Neural progenitor cell (in vitro differentiated cells): ENCODE data around the gene PLEKHA5. TPM values are rescaled to one million over a fixed set of nuclear protein-coding genes. Genes with fewer than 3 reads are reported as not detected.

Experiments used
- DNase-seq: peaks from one replicate; pipeline ENCODE4 v3.0.0-alpha.2; 2016; ENCODE audit warnings: low spot score
- H2AFZ ChIP-seq: fragments of 200-600 bp; sonication (generic); replicated peaks from 2 replicates; pipeline ENCODE4 v1.6.1; 2016; ENCODE audit warnings: antibody characterized with exemption
- H3F3A ChIP-seq: fragments of 200-600 bp; sonication (generic); 2 replicates; pipeline ENCODE4 v1.6.1; 2016; ENCODE audit warnings: antibody characterized with exemption, low read depth
- H3K27ac ChIP-seq: fragments of 200-600 bp; sonication (generic); 2 replicates; pipeline ENCODE4 v1.5.1; 2016; ENCODE audit warnings: mild to moderate bottlenecking
- H3K27me3 ChIP-seq: fragments of 200-600 bp; sonication (generic); 2 replicates; pipeline ENCODE4 v1.6.1; 2016; ENCODE audit warnings: mild to moderate bottlenecking, moderate library complexity
- H3K36me3 ChIP-seq: fragments of 200-600 bp; sonication (generic); 2 replicates; pipeline ENCODE4 v1.5.1; 2016
- H3K4me1 ChIP-seq: fragments of 200-600 bp; sonication (generic); 2 replicates; pipeline ENCODE4 v1.6.1; 2016; ENCODE audit warnings: mixed run types
- H3K4me2 ChIP-seq: fragments of 200-600 bp; sonication (generic); 2 replicates; pipeline ENCODE4 v1.6.1; 2016
- H3K4me3 ChIP-seq: fragments of 200-600 bp; sonication (generic); 2 replicates; pipeline ENCODE4 v1.5.1; 2016
- H3K79me2 ChIP-seq: fragments of 200-600 bp; sonication (generic); 2 replicates; pipeline ENCODE4 v1.6.1; 2016; ENCODE audit warnings: low read depth
- H3K9ac ChIP-seq: fragments of 200-600 bp; sonication (generic); 2 replicates; pipeline ENCODE4 v1.6.1; 2016
- H3K9me3 ChIP-seq: fragments of 200-600 bp; sonication (generic); 2 replicates; pipeline ENCODE4 v1.5.1; 2016; ENCODE audit warnings: low read depth
- H4K20me1 ChIP-seq: fragments of 200-600 bp; sonication (generic); 2 replicates; pipeline ENCODE4 v1.6.1; 2016; ENCODE audit warnings: low read depth
- H3K27ac Mint-ChIP-seq: 3 replicates; pipeline ENCODE4 v1.8.0; 2021; ENCODE audit warnings: mixed read lengths
- H3K27me3 Mint-ChIP-seq: 2 replicates; pipeline ENCODE4 v1.8.0; 2022; ENCODE audit warnings: low read depth, mild to moderate bottlenecking, inconsistent platforms, moderate library complexity, mixed read lengths; ENCODE audit not compliant: insufficient read depth
- H3K36me3 Mint-ChIP-seq: 3 replicates; pipeline ENCODE4 v1.8.0; 2021; ENCODE audit warnings: mixed read lengths
- H3K4me1 Mint-ChIP-seq: 3 replicates; pipeline ENCODE4 v1.8.0; 2021; ENCODE audit warnings: mixed read lengths
- H3K4me3 Mint-ChIP-seq: 3 replicates; pipeline ENCODE4 v1.8.0; 2021; ENCODE audit warnings: mild to moderate bottlenecking, moderate library complexity, mixed read lengths
- H3K9me3 Mint-ChIP-seq: 3 replicates; pipeline ENCODE4 v1.8.0; 2020; ENCODE audit warnings: mixed read lengths
- EZH2 ChIP-seq: fragments of 200-600 bp; sonication (generic); IDR thresholded peaks from 2 replicates; pipeline ENCODE4 v1.6.1; 2017; ENCODE audit warnings: antibody characterized with exemption, mild to moderate bottlenecking, moderate library complexity
- EZH2phosphoT487 ChIP-seq: fragments of 200-600 bp; sonication (generic); IDR thresholded peaks from 2 replicates; pipeline ENCODE4 v1.6.1; 2017; ENCODE audit warnings: antibody characterized with exemption
- total RNA-seq: library from RNA; depleted of rRNA; stranded (reverse); fragments of >200 nt; gene quantifications from 2 replicates; pipeline ENCODE4 v1.2.3, GENCODE V29; 2015; ENCODE audit warnings: low replicate concordance
- TF ChIP-seq, protein P1 (sequence below): fragments of 200-600 bp; sonication (generic); IDR thresholded peaks from 2 replicates; pipeline ENCODE4 v1.5.1; 2017; ENCODE audit warnings: antibody characterized with exemption, mild to moderate bottlenecking

The PLEKHA5 gene
- total RNA-seq, 1 donor from 2014 or later, result 86.7 TPM

DNA sequence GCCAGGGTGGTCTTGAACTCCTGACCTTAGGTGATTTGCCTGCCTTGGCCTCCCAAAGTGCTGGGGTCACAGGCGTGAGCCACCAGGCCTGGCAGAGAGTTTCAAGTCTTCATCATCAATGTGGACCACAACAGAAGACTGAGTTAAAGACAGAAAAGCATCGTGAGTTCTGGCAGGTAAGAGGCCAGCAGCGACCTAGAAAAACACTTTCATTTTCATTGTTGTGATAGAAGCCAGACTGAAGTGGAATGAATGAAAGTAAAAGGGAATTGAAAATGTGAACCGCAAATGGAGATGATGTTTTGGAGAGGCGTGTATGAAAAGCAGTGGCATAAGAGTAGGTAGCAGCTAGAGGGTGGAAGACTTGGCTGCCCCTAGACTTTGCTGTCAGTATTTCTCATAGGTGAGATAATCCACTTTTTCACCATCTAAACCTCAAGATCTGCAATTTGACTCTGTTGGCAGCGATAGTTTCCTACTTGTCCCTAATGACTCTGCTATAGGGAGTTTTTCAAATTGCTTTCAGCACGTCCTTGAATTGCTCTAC, 47.1 kb upstream of the PLEKHA5 start:
- Histone ChIP-seq H3F3A (no peaks in the 10 kb centered on the region), H3K27ac (no peak overlapping the region), H3K4me2 (no peak overlapping the region), H3K9ac (no peak overlapping the region), H2AFZ (no peak overlapping the region), H4K20me1 (no peaks in the 10 kb centered on the region), H3K27me3 (no peaks in the 10 kb centered on the region), H3K4me1 (no peaks in the 10 kb centered on the region), H3K36me3 (no peaks in the 10 kb centered on the region), H3K4me3 (no peak overlapping the region), H3K9me3 (no peaks in the 10 kb centered on the region), H3K79me2 (no peaks in the 10 kb centered on the region)
- DNase-seq, result no peak
- H3K36me3 Mint-ChIP-seq, result no peaks in the 10 kb centered on the region
- no peaks in the 10 kb centered on the region for H3K4me1 Mint-ChIP-seq
- H3K4me3 Mint-ChIP-seq, result no peak overlapping the region
- H3K27me3 Mint-ChIP-seq, result peaks cover 2% of the 10 kb centered on the region
- H3K9me3 Mint-ChIP-seq, result peaks cover 6% of the 10 kb centered on the region
- H3K27ac Mint-ChIP-seq, result no peak overlapping the region
- TF ChIP-seq EZH2 (no peak), EZH2phosphoT487 (no peak)
- TF ChIP-seq, protein P1, sequence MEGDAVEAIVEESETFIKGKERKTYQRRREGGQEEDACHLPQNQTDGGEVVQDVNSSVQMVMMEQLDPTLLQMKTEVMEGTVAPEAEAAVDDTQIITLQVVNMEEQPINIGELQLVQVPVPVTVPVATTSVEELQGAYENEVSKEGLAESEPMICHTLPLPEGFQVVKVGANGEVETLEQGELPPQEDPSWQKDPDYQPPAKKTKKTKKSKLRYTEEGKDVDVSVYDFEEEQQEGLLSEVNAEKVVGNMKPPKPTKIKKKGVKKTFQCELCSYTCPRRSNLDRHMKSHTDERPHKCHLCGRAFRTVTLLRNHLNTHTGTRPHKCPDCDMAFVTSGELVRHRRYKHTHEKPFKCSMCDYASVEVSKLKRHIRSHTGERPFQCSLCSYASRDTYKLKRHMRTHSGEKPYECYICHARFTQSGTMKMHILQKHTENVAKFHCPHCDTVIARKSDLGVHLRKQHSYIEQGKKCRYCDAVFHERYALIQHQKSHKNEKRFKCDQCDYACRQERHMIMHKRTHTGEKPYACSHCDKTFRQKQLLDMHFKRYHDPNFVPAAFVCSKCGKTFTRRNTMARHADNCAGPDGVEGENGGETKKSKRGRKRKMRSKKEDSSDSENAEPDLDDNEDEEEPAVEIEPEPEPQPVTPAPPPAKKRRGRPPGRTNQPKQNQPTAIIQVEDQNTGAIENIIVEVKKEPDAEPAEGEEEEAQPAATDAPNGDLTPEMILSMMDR, result no peak

DNA sequence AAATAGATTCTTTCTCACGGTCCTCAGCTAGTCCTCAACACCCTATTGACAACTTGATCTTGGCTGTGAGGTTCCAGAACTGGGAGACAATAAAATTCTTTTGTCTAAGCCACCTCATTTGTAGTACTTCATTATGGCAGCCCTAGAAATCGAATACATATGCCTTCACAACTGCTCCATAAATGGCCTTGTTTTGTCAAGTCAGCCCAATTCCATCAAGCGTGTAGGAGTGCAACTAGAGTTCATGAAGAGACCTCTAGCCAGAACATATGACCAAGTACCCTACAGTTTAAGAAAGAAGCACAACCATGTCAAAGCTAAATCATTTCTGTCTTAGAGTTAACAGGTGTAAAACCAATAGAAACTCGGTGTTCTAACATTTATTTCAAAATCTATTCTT, 45.0 kb upstream of the PLEKHA5 start:
- no peak overlapping the region for H3K4me3 Mint-ChIP-seq
- H3K4me2 ChIP-seq, result no peak overlapping the region
- H3K36me3 Mint-ChIP-seq, result no peaks in the 10 kb centered on the region
- TF ChIP-seq, protein P1, result no peak
- TF ChIP-seq EZH2phosphoT487 (no peak), EZH2 (no peak)
- peaks cover 6% of the 10 kb centered on the region for H3K9me3 Mint-ChIP-seq
- no peak overlapping the region for H3K27ac ChIP-seq
- no peaks in the 10 kb centered on the region for H3K36me3 ChIP-seq
- peaks cover 2% of the 10 kb centered on the region for H3K27me3 Mint-ChIP-seq
- no peak overlapping the region for H2AFZ ChIP-seq
- H3K4me1 ChIP-seq, result no peaks in the 10 kb centered on the region
- no peaks in the 10 kb centered on the region for H3F3A ChIP-seq
- H3K4me3 ChIP-seq, result no peak overlapping the region
- no peaks in the 10 kb centered on the region for H3K4me1 Mint-ChIP-seq
- H3K27ac Mint-ChIP-seq, result no peak overlapping the region
- no peak overlapping the region for H3K9ac ChIP-seq
- H3K27me3 ChIP-seq, result no peaks in the 10 kb centered on the region
- no peak for DNase-seq
- H3K79me2 ChIP-seq, result no peaks in the 10 kb centered on the region
- no peaks in the 10 kb centered on the region for H3K9me3 ChIP-seq
- no peaks in the 10 kb centered on the region for H4K20me1 ChIP-seq

DNA sequence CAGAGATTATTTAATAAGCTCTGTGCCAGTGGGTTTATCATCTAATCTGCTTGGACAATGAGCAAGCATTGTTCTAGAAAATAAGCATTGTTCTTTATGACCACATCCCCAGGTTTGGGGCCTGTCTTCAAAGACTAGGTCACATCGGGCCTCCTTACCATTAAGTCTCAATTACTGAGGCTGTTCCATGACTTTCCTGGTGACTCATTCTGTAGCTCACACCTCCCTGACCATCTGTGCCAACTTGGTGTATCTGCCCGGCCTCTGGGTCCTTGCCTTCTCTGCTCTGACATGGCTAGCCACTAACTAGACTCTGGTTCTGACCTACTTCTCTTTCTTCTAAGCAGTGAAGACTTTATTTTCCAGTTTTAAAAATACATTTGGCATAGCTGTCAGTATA, 44.4 kb upstream of the PLEKHA5 start:
- no peak for DNase-seq
- Histone ChIP-seq H3F3A (no peaks in the 10 kb centered on the region), H3K4me3 (no peak overlapping the region), H3K79me2 (no peaks in the 10 kb centered on the region), H4K20me1 (no peaks in the 10 kb centered on the region), H3K9ac (no peak overlapping the region), H3K27me3 (no peaks in the 10 kb centered on the region), H3K9me3 (no peaks in the 10 kb centered on the region), H2AFZ (no peak overlapping the region), H3K4me1 (no peaks in the 10 kb centered on the region), H3K4me2 (no peak overlapping the region), H3K36me3 (no peaks in the 10 kb centered on the region), H3K27ac (no peak overlapping the region)
- Mint-ChIP-seq H3K4me3 (no peak overlapping the region), H3K9me3 (peaks cover 6% of the 10 kb centered on the region), H3K27me3 (peaks cover 2% of the 10 kb centered on the region), H3K36me3 (no peaks in the 10 kb centered on the region), H3K4me1 (no peaks in the 10 kb centered on the region), H3K27ac (no peak overlapping the region)
- TF ChIP-seq, protein P1, result no peak
- TF ChIP-seq EZH2phosphoT487, result no peak
- no peak for TF ChIP-seq EZH2
